Measurements from ENCODE around the gene THAP9.

Gene THAP9

DNA sequence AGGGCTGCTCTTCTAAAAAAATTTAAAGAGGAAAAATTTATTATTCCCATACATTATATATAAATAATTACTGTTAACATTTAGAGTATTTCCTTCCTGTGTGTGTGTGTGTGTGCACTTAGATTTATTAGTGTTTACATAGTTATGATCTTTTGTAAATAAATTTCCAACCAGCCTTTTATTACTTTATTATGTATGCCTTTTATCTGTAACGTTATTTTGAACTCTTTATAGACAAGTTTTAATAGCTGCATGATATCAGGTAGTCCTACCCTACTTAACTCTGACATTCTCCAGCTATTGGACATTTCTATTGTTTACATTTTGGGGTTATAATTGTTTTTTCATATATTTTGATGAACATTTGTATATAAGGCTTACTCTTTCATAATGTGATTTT, 8.8 kb downstream of the THAP9 start:
- TF ChIP-seq, protein P1, sequence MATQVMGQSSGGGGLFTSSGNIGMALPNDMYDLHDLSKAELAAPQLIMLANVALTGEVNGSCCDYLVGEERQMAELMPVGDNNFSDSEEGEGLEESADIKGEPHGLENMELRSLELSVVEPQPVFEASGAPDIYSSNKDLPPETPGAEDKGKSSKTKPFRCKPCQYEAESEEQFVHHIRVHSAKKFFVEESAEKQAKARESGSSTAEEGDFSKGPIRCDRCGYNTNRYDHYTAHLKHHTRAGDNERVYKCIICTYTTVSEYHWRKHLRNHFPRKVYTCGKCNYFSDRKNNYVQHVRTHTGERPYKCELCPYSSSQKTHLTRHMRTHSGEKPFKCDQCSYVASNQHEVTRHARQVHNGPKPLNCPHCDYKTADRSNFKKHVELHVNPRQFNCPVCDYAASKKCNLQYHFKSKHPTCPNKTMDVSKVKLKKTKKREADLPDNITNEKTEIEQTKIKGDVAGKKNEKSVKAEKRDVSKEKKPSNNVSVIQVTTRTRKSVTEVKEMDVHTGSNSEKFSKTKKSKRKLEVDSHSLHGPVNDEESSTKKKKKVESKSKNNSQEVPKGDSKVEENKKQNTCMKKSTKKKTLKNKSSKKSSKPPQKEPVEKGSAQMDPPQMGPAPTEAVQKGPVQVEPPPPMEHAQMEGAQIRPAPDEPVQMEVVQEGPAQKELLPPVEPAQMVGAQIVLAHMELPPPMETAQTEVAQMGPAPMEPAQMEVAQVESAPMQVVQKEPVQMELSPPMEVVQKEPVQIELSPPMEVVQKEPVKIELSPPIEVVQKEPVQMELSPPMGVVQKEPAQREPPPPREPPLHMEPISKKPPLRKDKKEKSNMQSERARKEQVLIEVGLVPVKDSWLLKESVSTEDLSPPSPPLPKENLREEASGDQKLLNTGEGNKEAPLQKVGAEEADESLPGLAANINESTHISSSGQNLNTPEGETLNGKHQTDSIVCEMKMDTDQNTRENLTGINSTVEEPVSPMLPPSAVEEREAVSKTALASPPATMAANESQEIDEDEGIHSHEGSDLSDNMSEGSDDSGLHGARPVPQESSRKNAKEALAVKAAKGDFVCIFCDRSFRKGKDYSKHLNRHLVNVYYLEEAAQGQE (IDR thresholded peaks at IDR 0.05; ENCODE audit: insufficient read depth in 1 of 2, low read depth in 2 of 2, low read length in 2 of 2), result no peak
- TF ChIP-seq POLR2AphosphoS5 (IDR thresholded peaks at IDR 0.05; ENCODE audit: low read depth, low read length), result no peak
- TF ChIP-seq SIN3A (IDR thresholded peaks at IDR 0.05; ENCODE audit: borderline replicate concordance, insufficient read depth, low read length), result no peak
- TF ChIP-seq FOXP2 (optimal IDR thresholded peaks at IDR 0.05; ENCODE audit: borderline replicate concordance, extremely low read depth, extremely low read length, insufficient read depth), result no peak
- TF ChIP-seq TAF1 (IDR thresholded peaks at IDR 0.05; ENCODE audit: borderline replicate concordance, insufficient read depth, low read length), result no peak

- TF ChIP-seq TAF1 (IDR thresholded peaks at IDR 0.05; ENCODE audit: borderline replicate concordance, insufficient read depth, low read length) (no peak), SIN3A (IDR thresholded peaks at IDR 0.05; ENCODE audit: borderline replicate concordance, insufficient read depth, low read length) (no peak), FOXP2 (optimal IDR thresholded peaks at IDR 0.05; ENCODE audit: borderline replicate concordance, extremely low read depth, extremely low read length, insufficient read depth) (no peak), POLR2AphosphoS5 (IDR thresholded peaks at IDR 0.05; ENCODE audit: low read depth, low read length) (no peak)
- TF ChIP-seq, protein P1 (IDR thresholded peaks at IDR 0.05; ENCODE audit: insufficient read depth in 1 of 2, low read depth in 2 of 2, low read length in 2 of 2), result no peak
These were observed 12.8 kb downstream of the THAP9 start for GRCh38 chr4:82913305-82913704.

GRCh38 chr4:82918091-82918490, 17.6 kb downstream of the THAP9 start:
- TF ChIP-seq TAF1 (IDR thresholded peaks at IDR 0.05; ENCODE audit: borderline replicate concordance, insufficient read depth, low read length), result no peak
- TF ChIP-seq FOXP2 (optimal IDR thresholded peaks at IDR 0.05; ENCODE audit: borderline replicate concordance, extremely low read depth, extremely low read length, insufficient read depth), result no peak
- TF ChIP-seq POLR2AphosphoS5 (IDR thresholded peaks at IDR 0.05; ENCODE audit: low read depth, low read length), result no peak
- TF ChIP-seq, protein P1 (IDR thresholded peaks at IDR 0.05; ENCODE audit: insufficient read depth in 1 of 2, low read depth in 2 of 2, low read length in 2 of 2), result no peak
- no peak for TF ChIP-seq SIN3A (IDR thresholded peaks at IDR 0.05; ENCODE audit: borderline replicate concordance, insufficient read depth, low read length)

- TF ChIP-seq FOXP2 (optimal IDR thresholded peaks at IDR 0.05; ENCODE audit: borderline replicate concordance, extremely low read depth, extremely low read length, insufficient read depth), result no peak
- TF ChIP-seq SIN3A (IDR thresholded peaks at IDR 0.05; ENCODE audit: borderline replicate concordance, insufficient read depth, low read length), result no peak
- no peak for TF ChIP-seq POLR2AphosphoS5 (IDR thresholded peaks at IDR 0.05; ENCODE audit: low read depth, low read length)
- no peak for TF ChIP-seq TAF1 (IDR thresholded peaks at IDR 0.05; ENCODE audit: borderline replicate concordance, insufficient read depth, low read length)
These were observed 18.9 kb downstream of the THAP9 start for GRCh38 chr4:82919386-82919785.

- no peak for TF ChIP-seq TAF1 (IDR thresholded peaks at IDR 0.05; ENCODE audit: borderline replicate concordance, insufficient read depth, low read length)
- TF ChIP-seq, protein P1 (IDR thresholded peaks at IDR 0.05; ENCODE audit: insufficient read depth in 1 of 2, low read depth in 2 of 2, low read length in 2 of 2), result no peak
- TF ChIP-seq SIN3A (IDR thresholded peaks at IDR 0.05; ENCODE audit: borderline replicate concordance, insufficient read depth, low read length), result no peak
- no peak for TF ChIP-seq FOXP2 (optimal IDR thresholded peaks at IDR 0.05; ENCODE audit: borderline replicate concordance, extremely low read depth, extremely low read length, insufficient read depth)
- TF ChIP-seq POLR2AphosphoS5 (IDR thresholded peaks at IDR 0.05; ENCODE audit: low read depth, low read length), result no peak
These were observed 21.3 kb downstream of the THAP9 start for GRCh38 chr4:82921795-82922194.
